ENCODE results near the gene TTC39B. TPM values are rescaled to one million over a fixed set of nuclear protein-coding genes. Genes with fewer than 3 reads are reported as not detected.

TTC39B gene
- total and polyA plus RNA-seq, 2 of the 8 experiments (the other 6 are each of a cell fraction or from before 2014, with no cell fraction given): 1.6 to 10.9 TPM

- Histone ChIP-seq H3K23me2 (ENCODE audit: low read depth, low read length) (no peaks in the 10 kb centered on the region), H3K9me3 (ENCODE audit: insufficient read depth in 2 of 2, low read depth in 1 of 2, low read length in 1 of 2) (no peaks in the 10 kb centered on the region), H3K27me3 (replicated peaks in 1 of 4; ENCODE audit: control insufficient read depth in 3 of 4, extremely low read depth in 1 of 4, insufficient read depth in 3 of 4, low read length in 3 of 4) (no peaks in the 10 kb centered on the region), H3K79me2 (ENCODE audit: control insufficient read depth in 1 of 2, insufficient read depth in 2 of 2, low read length in 2 of 2) (no peaks in the 10 kb centered on the region), H2AK5ac (ENCODE audit: low read depth, low read length) (no peak overlapping the region), H2BK5ac (ENCODE audit: low read depth, low read length) (no peak overlapping the region), H3K4me1 (replicated peaks in 1 of 4; ENCODE audit: control insufficient read depth in 3 of 4, insufficient read depth in 4 of 4, low read length in 3 of 4) (peaks cover 0 to 8% (median 3%) of the 10 kb centered on the region in 4 experiments; a peak in 3 of 7 replicates), H3K36me3 (ENCODE audit: control insufficient read depth in 2 of 4, insufficient read depth in 4 of 4, low read length in 3 of 4) (no peaks in the 10 kb centered on the region), H3K56ac (replicated peaks; ENCODE audit: insufficient read length, low read depth, low read length) (no peak overlapping the region), H2BK20ac (ENCODE audit: low read length) (no peak overlapping the region), H2AFZ (ENCODE audit: low read length) (no peak overlapping the region), H3K18ac (ENCODE audit: extremely low read depth, low read length) (no peak overlapping the region), H3K4ac (replicated peaks; ENCODE audit: insufficient read length, low read depth, low read length) (no peak overlapping the region), H4K5ac (ENCODE audit: insufficient read length, low read depth, low read length) (no peak overlapping the region), H3K79me1 (ENCODE audit: low read depth, low read length) (peaks cover 2% of the 10 kb centered on the region), H4K8ac (ENCODE audit: extremely low read depth, insufficient read depth, low read length) (no peak overlapping the region), H3K27ac (ENCODE audit: low read depth, low read length) (no peak overlapping the region), H3K4me2 (ENCODE audit: insufficient read depth in 1 of 2, low read depth in 2 of 2, low read length in 2 of 2) (no peak overlapping the region), H2BK15ac (ENCODE audit: low read length) (no peak overlapping the region), H2BK12ac (ENCODE audit: low read depth, low read length) (no peak overlapping the region; the same call in 1 of the 2 replicates), H3K4me3 (ENCODE audit: extremely low read depth in 1 of 4, insufficient read depth in 2 of 4, low read depth in 3 of 4, low read length in 4 of 4) (no peak overlapping the region), H2BK120ac (replicated peaks; ENCODE audit: low read depth, low read length) (no peak overlapping the region), H4K91ac (replicated peaks; ENCODE audit: insufficient read length, low read length) (no peak overlapping the region), H3K9ac (replicated peaks in 1 of 4; ENCODE audit: extremely low read depth in 1 of 4, low read depth in 3 of 4, low read length in 3 of 4) (no peak overlapping the region), H4K20me1 (replicated peaks in 1 of 2; ENCODE audit: control insufficient read depth in 1 of 2, insufficient read depth in 2 of 2, low read length in 2 of 2) (no peaks in the 10 kb centered on the region), H3K14ac (ENCODE audit: insufficient read length) (no peak overlapping the region), H3K23ac (ENCODE audit: insufficient read length) (no peak overlapping the region)
- no peak for FAIRE-seq
- POLR2A ChIA-PET (ENCODE audit: partially characterized antibody): no interaction called here
- no peak for DNase-seq (ENCODE audit: low read depth in 1 of 2, low spot score in 2 of 2)
- CTCF ChIA-PET (ENCODE audit: partially characterized antibody): interaction anchor here (1.1 to 2.6 kb wide), 4 partner anchors 11 to 33 kb away, joined by 4 to 23 read pairs (median 6); no protein-coding TSS in a partner anchor
- TF ChIP-seq ZNF274 (IDR thresholded peaks at IDR 0.05; ENCODE audit: borderline replicate concordance, extremely low read depth, low read length) (no peak), RNF2 (IDR thresholded peaks at IDR 0.05; ENCODE audit: borderline replicate concordance, low read depth, low read length, missing control alignments, poor library complexity, severe bottlenecking) (no peak), CHD1 (IDR thresholded peaks at IDR 0.05; ENCODE audit: low read depth, low read length) (no peak), SP4 (IDR thresholded peaks at IDR 0.05; ENCODE audit: low read length) (no peak), POLR2AphosphoS5 (IDR thresholded peaks at IDR 0.05; ENCODE audit: low read depth, low read length) (no peak), CREB1 (IDR thresholded peaks at IDR 0.05) (no peak), TEAD4 (IDR thresholded peaks at IDR 0.05; ENCODE audit: low read depth, low read length) (no peak), SIX5 (IDR thresholded peaks at IDR 0.05; ENCODE audit: low read depth, low read length) (no peak), EP300 (IDR thresholded peaks at IDR 0.05; ENCODE audit: borderline replicate concordance in 1 of 2, low read depth in 2 of 2, low read length in 2 of 2) (no peak)
- TF ChIP-seq, protein P1, sequence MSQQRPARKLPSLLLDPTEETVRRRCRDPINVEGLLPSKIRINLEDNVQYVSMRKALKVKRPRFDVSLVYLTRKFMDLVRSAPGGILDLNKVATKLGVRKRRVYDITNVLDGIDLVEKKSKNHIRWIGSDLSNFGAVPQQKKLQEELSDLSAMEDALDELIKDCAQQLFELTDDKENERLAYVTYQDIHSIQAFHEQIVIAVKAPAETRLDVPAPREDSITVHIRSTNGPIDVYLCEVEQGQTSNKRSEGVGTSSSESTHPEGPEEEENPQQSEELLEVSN (IDR thresholded peaks at IDR 0.05): no peak
- TF ChIP-seq, protein P2, sequence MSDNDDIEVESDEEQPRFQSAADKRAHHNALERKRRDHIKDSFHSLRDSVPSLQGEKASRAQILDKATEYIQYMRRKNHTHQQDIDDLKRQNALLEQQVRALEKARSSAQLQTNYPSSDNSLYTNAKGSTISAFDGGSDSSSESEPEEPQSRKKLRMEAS (IDR thresholded peaks at IDR 0.05): no peak
- whole genome bisulfite sequencing, 2 experiments (ENCODE audit: extremely low coverage in 1 of 2, insufficient coverage in 1 of 2, insufficient read length in 1 of 2, insufficient replicate concordance in 2 of 2, low coverage in 1 of 2, low lambda C conversion rate in 2 of 2, missing lambda C conversion rate in 1 of 2): 85% methylated on average over 1 of the region's 1 CpG; no CpG with 5 or more reads in 1 of the 2 experiments
Measured at GRCh38 chr9:15243081-15243480, 63.9 kb downstream of the TTC39B start.

All from H1 (cell line).